GM13977 (cell line): ENCODE data around the gene CDC5L.

Experiments used
- DNase-seq: peaks from one replicate; pipeline ENCODE4 v3.0.0; 2012; ENCODE audit warnings: low spot score
- in situ Hi-C: fragments of 300-500 bp; cut with MboI; formaldehyde crosslinking; loops from one replicate; pipeline ENCODE4 v1.12.0; 2022; ENCODE audit warnings: low sequenced_read_pairs, low pct_unique_long_range_greater_than_20kb, mixed read lengths, inconsistent platforms; ENCODE audit not compliant: unreplicated experiment
- TF ChIP-seq, protein P1 (sequence below): IDR thresholded peaks from 2 replicates; pipeline ENCODE4 v1.5.1; 2012; ENCODE audit warnings: mild to moderate bottlenecking, control low read depth; ENCODE audit not compliant: insufficient read depth; ENCODE audit errors: extremely low read depth, missing control alignments

Gene CDC5L

DNA sequence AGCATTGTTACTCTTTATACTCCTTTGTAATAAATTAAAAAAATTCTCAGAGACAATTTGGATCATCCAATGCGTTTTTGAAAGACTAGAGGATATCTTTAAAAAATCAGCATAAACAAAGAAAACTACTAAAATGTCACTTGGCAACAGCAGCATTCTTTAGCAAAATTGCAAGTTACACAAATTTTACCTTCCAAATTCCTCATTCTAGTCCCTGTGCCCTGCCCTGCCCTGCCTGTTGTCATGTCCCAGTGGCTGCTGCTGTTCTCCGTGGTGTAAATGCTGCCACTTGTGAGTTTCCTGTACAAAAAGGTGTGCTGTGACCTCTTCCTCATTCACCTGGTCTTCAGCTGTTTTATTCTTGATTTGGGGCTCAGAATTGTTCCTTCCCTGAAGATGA is 83.2 kb downstream of the CDC5L start:
- TF ChIP-seq, protein P1, sequence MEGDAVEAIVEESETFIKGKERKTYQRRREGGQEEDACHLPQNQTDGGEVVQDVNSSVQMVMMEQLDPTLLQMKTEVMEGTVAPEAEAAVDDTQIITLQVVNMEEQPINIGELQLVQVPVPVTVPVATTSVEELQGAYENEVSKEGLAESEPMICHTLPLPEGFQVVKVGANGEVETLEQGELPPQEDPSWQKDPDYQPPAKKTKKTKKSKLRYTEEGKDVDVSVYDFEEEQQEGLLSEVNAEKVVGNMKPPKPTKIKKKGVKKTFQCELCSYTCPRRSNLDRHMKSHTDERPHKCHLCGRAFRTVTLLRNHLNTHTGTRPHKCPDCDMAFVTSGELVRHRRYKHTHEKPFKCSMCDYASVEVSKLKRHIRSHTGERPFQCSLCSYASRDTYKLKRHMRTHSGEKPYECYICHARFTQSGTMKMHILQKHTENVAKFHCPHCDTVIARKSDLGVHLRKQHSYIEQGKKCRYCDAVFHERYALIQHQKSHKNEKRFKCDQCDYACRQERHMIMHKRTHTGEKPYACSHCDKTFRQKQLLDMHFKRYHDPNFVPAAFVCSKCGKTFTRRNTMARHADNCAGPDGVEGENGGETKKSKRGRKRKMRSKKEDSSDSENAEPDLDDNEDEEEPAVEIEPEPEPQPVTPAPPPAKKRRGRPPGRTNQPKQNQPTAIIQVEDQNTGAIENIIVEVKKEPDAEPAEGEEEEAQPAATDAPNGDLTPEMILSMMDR, result no peak
- no peak for DNase-seq
- in situ Hi-C loops, result no loop called here

DNA sequence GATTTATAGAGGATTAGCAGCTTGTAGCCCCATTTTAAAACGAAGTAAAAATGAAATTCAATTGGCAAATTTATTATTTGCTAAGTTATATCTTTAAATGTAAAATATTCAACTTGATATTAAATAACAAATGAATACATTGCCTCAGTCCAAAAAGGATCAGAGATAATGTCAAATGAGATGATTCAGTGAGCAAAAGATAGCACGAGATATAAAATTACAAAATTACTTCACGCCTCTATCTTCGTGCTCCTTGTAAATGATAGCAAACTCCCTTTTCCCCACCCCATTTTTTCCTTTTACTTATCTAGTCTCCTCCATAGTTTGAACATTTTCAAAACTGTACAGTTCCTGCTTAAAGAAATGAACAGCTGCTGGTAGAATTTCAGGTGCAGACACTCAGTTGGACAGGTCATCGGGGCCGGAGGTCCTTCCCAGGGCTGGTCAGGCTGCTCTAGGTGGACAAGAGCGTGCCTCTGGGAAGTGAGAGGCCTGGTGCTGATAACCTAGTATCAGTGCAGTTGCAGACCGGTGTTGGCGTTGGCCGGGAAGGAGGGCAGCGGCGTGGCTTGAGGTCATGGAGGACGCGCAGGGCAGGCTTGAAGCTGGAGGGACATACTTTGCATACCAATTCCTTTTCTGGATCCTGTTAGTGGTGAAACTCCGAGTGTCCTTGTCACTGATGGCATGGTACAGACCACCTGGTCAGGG is 83.9 kb downstream of the CDC5L start:
- no peak for DNase-seq
- in situ Hi-C loops, result no loop called here
- TF ChIP-seq, protein P1, result no peak

DNA sequence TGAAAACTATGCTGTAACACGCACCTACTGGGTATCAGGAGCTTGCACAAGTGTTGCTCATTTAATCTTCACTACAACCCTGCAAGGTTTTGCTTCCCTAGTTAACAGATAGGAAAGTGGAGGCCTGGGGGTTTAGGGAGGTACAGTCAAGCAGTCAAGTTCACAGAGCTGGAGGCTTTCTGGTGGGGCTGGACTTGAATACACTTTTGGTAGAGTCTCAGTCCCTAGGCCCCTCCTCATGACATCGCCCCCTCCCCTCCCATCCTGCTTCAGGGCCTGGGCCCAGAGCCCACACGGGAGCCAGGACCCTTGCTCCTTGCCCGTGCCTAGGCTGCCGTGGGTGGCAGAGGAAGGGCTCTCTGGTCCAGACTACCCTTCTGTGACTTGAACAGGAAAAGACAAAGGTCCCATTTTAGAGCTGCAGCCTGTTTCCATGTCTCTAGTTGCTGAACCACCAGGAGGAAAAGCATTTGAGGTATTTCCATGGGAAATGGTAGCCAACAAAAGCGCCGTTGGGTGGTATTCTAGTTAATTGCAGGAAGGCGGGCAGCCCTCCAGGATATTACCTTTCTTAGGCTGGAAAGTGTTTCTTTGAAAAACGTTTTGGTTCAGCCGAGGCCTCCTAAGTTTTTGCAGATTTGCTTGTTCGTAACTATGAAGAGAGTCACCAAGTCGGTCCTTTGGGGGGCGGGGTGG is 84.9 kb downstream of the CDC5L start:
- in situ Hi-C loops, result no loop called here
- no peak for DNase-seq
- TF ChIP-seq, protein P1, result no peak

DNA sequence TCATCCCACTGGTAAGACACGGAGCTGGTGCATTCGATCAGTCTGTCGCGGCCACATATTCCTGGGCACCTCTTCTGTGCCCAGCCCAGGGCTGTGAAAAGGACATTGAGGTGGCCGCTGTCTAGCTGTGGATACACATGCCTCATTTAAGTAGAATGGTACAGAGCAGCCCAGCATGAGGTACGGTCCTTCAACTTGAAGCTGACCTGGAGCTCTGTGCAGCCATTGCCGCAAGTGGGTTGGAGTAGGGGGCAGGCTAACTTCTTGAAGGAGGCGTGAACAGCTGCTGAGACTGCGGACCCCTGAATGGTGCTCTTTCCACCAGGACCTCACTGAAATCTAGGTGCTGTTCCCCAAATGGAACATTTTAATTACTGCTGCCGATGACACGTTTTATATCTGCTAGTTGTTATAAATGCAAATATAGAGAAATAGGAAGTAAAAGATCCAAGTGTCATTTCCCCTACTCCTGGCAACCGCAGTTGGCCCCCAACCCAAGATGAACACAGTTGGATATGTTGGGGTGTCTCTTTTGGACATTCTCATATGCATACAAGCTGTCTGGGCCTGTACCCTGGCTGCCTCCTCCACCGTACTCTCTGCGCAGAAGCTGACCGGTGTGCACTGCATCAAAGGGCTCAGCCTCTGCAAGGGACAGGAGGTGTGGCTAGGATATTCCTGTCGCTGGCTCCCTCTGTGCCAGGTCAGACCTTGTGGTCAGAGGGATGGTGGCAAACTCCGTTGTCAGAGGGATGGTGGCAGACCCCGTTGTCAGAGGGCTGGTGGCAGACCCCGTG is 86.1 kb downstream of the CDC5L start:
- in situ Hi-C loops, result no loop called here
- TF ChIP-seq, protein P1, result no peak
- no peak for DNase-seq

DNA sequence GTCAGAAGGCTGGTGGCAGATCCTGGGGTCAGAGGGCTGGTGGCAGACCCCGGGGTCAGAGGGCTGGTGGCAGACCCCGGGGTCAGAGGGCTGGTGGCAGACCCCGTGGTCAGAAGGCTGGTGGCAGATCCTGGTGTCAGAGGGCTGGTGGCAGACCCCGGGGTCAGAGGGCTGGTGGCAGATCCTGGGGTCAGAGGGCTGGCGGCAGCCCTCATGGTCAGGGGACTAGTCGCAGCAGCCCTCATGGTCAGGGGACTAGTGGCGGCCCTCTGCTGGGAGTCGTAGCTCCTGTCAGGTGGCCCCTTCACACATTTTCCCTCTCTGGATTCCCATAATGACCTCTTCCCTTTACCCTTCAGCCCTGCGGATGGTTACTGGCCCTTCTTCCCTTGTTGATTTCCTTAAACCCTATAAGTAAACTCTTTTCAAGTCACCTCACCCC is 86.7 kb downstream of the CDC5L start:
- no peak for DNase-seq
- in situ Hi-C loops, result no loop called here
- TF ChIP-seq, protein P1, result no peak

DNA sequence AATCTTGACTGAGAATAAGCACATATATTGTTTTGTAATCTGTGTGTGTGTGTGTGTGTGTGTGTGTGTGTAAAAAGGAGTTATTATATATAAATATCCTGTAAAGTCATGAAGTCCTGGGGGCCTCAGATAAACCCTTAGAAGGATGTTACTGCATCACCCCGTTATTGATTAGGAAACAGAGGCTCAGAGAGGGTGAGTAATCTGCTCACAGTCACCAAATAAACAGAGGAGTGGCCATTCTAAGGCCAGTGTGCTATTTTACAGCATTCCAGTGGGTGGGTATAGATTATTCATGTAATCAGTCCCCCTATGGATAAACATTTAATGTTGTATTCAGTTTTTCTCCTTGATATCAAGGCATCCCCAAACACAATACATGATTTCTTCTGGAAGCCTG is 87.1 kb downstream of the CDC5L start:
- TF ChIP-seq, protein P1, result no peak
- in situ Hi-C loops, result no loop called here
- no peak for DNase-seq
